WTC11 (cell line): ENCODE results near the gene HOXD8. TPM values are rescaled to one million over a fixed set of nuclear protein-coding genes. Genes with fewer than 3 reads are reported as not detected.

Source experiments
- ATAC-seq: fragments of 200-7000 bp; cut with Tn5 transposase; 2 replicates; pipeline ENCODE4 v1.10.0; 2021; ENCODE audit warnings: mild to moderate bottlenecking, moderate library complexity
- CTCF ChIA-PET: fragments of 300-600 bp; sonication (Branson Sonifier 250); formaldehyde crosslinking; loops from one replicate; lab custom pipeline; 2021; ENCODE audit warnings: antibody characterized with exemption; lab: Charles Lee
- POLR2A ChIA-PET: fragments of 350-600 bp; sonication (Branson Sonifier 250); formaldehyde crosslinking; loops from one replicate; lab custom pipeline; 2021; ENCODE audit warnings: antibody characterized with exemption; lab: Charles Lee
- DNase-seq: peaks from one replicate; pipeline ENCODE4 v3.0.0; 2021; ENCODE audit warnings: low spot score
- H3K27ac Mint-ChIP-seq: 2 replicates; pipeline ENCODE4 v1.8.0; 2021; ENCODE audit warnings: mixed read lengths
- H3K27me3 Mint-ChIP-seq: 2 replicates; pipeline ENCODE4 v1.8.0; 2021; ENCODE audit warnings: low read depth, mild to moderate bottlenecking, moderate library complexity, mixed read lengths
- H3K36me3 Mint-ChIP-seq: 2 replicates; pipeline ENCODE4 v1.8.0; 2021; ENCODE audit warnings: mixed read lengths
- H3K4me1 Mint-ChIP-seq: 2 replicates; pipeline ENCODE4 v1.8.0; 2022; ENCODE audit warnings: mixed read lengths
- H3K4me3 Mint-ChIP-seq: 2 replicates; pipeline ENCODE4 v1.8.0; 2021; ENCODE audit warnings: mild to moderate bottlenecking, moderate library complexity, mixed read lengths
- H3K9me3 Mint-ChIP-seq: 2 replicates; pipeline ENCODE4 v1.8.0; 2021; ENCODE audit warnings: mixed read lengths
- ETV6 ChIP-seq: sonication (generic); formaldehyde crosslinking; IDR thresholded peaks from 2 replicates; pipeline ENCODE4 v1.8.1; 2022; ENCODE audit warnings: mild to moderate bottlenecking, missing genetic modification reagents
- FOXJ3 ChIP-seq: sonication (generic); formaldehyde crosslinking; IDR thresholded peaks from 2 replicates; pipeline ENCODE4 v1.9.0; 2021; ENCODE audit warnings: missing genetic modification reagents, mild to moderate bottlenecking, borderline replicate concordance
- IRF2 ChIP-seq: sonication (generic); formaldehyde crosslinking; IDR thresholded peaks from 2 replicates; pipeline ENCODE4 v1.8.0; 2022; ENCODE audit warnings: low read depth, missing genetic modification reagents, borderline replicate concordance
- MXD4 ChIP-seq: fragments of 250-450 bp; sonication (Bioruptor Pico); IDR thresholded peaks from 2 replicates; pipeline ENCODE4 v1.8.0; 2021; ENCODE audit warnings: mild to moderate bottlenecking, moderate library complexity, borderline replicate concordance
- MYBL2 ChIP-seq: sonication (generic); formaldehyde crosslinking; IDR thresholded peaks from 2 replicates; pipeline ENCODE4 v1.8.1; 2023; ENCODE audit warnings: mild to moderate bottlenecking, moderate library complexity, missing genetic modification reagents
- SMAD3 ChIP-seq: sonication (generic); formaldehyde crosslinking; IDR thresholded peaks from 2 replicates; pipeline ENCODE4 v1.8.0; 2022; ENCODE audit warnings: missing genetic modification reagents, mild to moderate bottlenecking, borderline replicate concordance
- TEAD4 ChIP-seq: sonication (generic); formaldehyde crosslinking; IDR thresholded peaks from 2 replicates; pipeline ENCODE4 v1.8.0; 2022; ENCODE audit warnings: mild to moderate bottlenecking, missing genetic modification reagents
- TP53 ChIP-seq: sonication (generic); formaldehyde crosslinking; IDR thresholded peaks from 2 replicates; pipeline ENCODE4 v1.8.1; 2023; ENCODE audit warnings: mild to moderate bottlenecking, missing genetic modification reagents
- ZNF263 ChIP-seq: sonication (generic); formaldehyde crosslinking; IDR thresholded peaks from 2 replicates; pipeline ENCODE4 v1.8.1; 2022; ENCODE audit warnings: low read depth, mild to moderate bottlenecking, moderate library complexity, missing genetic modification reagents
- ZNF671 ChIP-seq: fragments of 250-450 bp; sonication (Bioruptor Pico); IDR thresholded peaks from 2 replicates; pipeline ENCODE4 v1.8.0; 2021; ENCODE audit warnings: mild to moderate bottlenecking
- total RNA-seq: library from RNA; stranded (reverse); gene quantifications from 3 replicates; pipeline ENCODE4 v1.2.3, GENCODE V29; 2021
- TF ChIP-seq, protein P1 (sequence below): sonication (generic); formaldehyde crosslinking; IDR thresholded peaks from 2 replicates; pipeline ENCODE4 v1.8.1; 2022; ENCODE audit warnings: low read depth, missing genetic modification reagents, borderline replicate concordance
- TF ChIP-seq, protein P2 (sequence below): sonication (generic); formaldehyde crosslinking; IDR thresholded peaks from 2 replicates; pipeline ENCODE4 v1.8.0; 2022; ENCODE audit warnings: mild to moderate bottlenecking, missing genetic modification reagents
- TF ChIP-seq, protein P3 (sequence below): sonication (generic); formaldehyde crosslinking; IDR thresholded peaks from 2 replicates; pipeline ENCODE4 v1.8.1; 2023; ENCODE audit warnings: mild to moderate bottlenecking, missing genetic modification reagents, borderline replicate concordance
- TF ChIP-seq, protein P4 (sequence below): fragments of 250-450 bp; sonication (Bioruptor Pico); IDR thresholded peaks from 2 replicates; pipeline ENCODE4 v1.9.0; 2021; ENCODE audit warnings: moderate library complexity, mild to moderate bottlenecking, inconsistent platforms, borderline replicate concordance
- TF ChIP-seq, protein P5 (sequence below): sonication (generic); formaldehyde crosslinking; IDR thresholded peaks from 2 replicates; pipeline ENCODE4 v1.8.0; 2022; ENCODE audit warnings: mild to moderate bottlenecking, missing genetic modification reagents
- TF ChIP-seq, protein P6 (sequence below): sonication (generic); formaldehyde crosslinking; IDR thresholded peaks from 2 replicates; pipeline ENCODE4 v1.8.0; 2022; ENCODE audit warnings: mild to moderate bottlenecking, missing genetic modification reagents
- TF ChIP-seq, protein P7 (sequence below): sonication (generic); formaldehyde crosslinking; IDR thresholded peaks from 2 replicates; pipeline ENCODE4 v1.8.0; 2022; ENCODE audit warnings: mild to moderate bottlenecking, missing genetic modification reagents
- TF ChIP-seq, protein P8 (sequence below): sonication (generic); formaldehyde crosslinking; IDR thresholded peaks from 2 replicates; pipeline ENCODE4 v1.8.0; 2023; ENCODE audit warnings: missing genetic modification reagents

The HOXD8 gene
- total RNA-seq, 1 experiment from 2014 or later, result not detected

DNA sequence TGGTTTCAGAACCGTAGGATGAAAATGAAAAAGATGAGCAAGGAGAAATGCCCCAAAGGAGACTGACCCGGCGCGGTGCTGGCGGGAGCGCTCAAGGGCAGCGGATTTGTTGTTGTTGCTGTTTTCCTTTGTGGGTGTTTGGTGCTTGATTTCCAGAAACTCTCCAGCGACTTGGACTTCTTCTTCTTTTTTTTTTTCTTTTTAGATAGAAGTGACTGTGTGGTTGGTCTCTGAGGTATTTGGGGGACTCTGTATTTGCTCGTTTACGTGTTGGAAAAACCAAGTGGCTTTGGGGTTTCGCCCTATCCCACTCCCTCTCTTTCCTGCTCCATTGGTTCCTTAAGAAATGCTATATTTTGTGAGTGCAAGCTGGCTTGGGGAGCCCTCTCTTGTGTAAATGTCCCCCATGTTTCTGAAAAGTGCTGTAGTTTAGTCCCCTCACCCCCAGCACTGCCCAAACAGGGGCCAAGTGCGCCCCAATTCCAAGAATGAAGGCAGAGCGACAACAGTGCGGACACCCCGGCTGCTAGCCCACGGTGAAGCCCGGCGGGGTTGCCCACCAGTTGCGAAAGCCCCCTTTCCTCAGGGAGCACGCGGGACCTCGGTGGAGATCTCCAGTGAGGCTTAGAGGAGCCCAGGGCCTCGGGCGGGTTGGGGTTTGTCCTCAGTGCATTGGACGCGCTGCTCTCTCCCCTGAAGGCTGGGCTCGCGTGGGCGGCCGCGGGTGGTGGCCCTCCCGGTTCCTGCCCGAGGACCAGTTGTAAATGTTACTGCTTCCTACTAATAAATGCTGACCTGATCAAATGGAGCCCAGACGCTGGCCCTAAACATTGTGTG lies 5.2 kb upstream of the HOXD8 start:
- Mint-ChIP-seq H3K9me3 (no peaks in the 10 kb centered on the region), H3K36me3 (peaks cover 2% of the 10 kb centered on the region; the same call in 1 of the 2 replicates), H3K4me1 (peaks cover 21% of the 10 kb centered on the region), H3K27ac (no peak overlapping the region), H3K27me3 (peaks cover 100% of the 10 kb centered on the region), H3K4me3 (peak overlapping the region; percentile 38; the same call in 1 of the 2 replicates)
- no peak for DNase-seq
- POLR2A ChIA-PET, result no interaction called here
- TF ChIP-seq, protein P1, sequence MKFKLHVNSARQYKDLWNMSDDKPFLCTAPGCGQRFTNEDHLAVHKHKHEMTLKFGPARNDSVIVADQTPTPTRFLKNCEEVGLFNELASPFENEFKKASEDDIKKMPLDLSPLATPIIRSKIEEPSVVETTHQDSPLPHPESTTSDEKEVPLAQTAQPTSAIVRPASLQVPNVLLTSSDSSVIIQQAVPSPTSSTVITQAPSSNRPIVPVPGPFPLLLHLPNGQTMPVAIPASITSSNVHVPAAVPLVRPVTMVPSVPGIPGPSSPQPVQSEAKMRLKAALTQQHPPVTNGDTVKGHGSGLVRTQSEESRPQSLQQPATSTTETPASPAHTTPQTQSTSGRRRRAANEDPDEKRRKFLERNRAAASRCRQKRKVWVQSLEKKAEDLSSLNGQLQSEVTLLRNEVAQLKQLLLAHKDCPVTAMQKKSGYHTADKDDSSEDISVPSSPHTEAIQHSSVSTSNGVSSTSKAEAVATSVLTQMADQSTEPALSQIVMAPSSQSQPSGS, result no peak
- TF ChIP-seq, protein P2, sequence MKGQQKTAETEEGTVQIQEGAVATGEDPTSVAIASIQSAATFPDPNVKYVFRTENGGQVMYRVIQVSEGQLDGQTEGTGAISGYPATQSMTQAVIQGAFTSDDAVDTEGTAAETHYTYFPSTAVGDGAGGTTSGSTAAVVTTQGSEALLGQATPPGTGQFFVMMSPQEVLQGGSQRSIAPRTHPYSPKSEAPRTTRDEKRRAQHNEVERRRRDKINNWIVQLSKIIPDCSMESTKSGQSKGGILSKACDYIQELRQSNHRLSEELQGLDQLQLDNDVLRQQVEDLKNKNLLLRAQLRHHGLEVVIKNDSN (CRISPR knock-in tag), result no peak
- no peak for TF ChIP-seq IRF2 (CRISPR knock-in tag)
- CTCF ChIA-PET, result no interaction called here
- no peak for ATAC-seq

DNA sequence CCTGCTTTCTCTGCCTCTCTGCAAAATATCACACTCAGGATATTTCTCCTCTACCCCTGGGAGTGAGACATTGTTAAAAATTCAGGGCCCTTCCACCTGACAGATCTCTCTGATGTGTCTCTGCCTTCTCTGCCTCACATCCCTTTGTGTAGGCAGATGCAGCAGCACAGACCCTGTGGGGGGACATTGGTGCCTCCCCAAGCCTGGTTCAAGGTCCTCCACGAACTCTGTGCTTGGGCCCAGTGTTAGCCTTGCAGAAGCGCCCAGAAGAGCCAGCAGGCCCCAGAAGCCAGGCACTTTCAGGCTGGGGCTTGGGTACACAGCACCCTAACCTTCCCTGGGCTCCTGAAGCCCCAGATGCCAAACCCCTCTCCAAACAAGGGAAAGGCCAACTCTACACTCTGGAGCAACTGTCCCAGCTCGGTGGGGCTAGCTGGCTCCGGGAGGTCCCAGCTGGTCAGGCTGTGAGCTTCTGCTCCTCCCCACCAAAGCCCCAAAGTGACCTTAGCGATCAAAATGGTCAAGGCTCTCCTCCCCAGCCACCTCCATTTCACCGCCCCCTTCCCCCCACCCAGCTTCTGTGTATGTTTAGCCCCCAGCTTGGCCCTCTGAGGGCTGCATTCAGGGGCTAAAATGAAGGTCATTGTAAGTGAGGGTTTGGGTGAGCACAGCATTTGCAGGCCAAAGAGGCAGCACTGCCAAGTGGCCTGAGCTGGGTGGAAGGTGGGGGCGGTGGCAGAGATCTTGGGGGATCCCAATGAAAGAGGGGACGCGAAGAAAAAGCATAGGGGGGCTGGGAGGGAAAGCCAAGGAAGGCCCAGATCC lies 4.3 kb upstream of the HOXD8 start:
- ATAC-seq (no peak), DNase-seq (no peak)
- no peaks in the 10 kb centered on the region for H3K9me3 Mint-ChIP-seq
- peaks cover 21% of the 10 kb centered on the region for H3K4me1 Mint-ChIP-seq
- H3K27me3 Mint-ChIP-seq, result peaks cover 98% of the 10 kb centered on the region
- TF ChIP-seq TEAD4 (CRISPR knock-in tag), result no peak
- TF ChIP-seq, protein P3, sequence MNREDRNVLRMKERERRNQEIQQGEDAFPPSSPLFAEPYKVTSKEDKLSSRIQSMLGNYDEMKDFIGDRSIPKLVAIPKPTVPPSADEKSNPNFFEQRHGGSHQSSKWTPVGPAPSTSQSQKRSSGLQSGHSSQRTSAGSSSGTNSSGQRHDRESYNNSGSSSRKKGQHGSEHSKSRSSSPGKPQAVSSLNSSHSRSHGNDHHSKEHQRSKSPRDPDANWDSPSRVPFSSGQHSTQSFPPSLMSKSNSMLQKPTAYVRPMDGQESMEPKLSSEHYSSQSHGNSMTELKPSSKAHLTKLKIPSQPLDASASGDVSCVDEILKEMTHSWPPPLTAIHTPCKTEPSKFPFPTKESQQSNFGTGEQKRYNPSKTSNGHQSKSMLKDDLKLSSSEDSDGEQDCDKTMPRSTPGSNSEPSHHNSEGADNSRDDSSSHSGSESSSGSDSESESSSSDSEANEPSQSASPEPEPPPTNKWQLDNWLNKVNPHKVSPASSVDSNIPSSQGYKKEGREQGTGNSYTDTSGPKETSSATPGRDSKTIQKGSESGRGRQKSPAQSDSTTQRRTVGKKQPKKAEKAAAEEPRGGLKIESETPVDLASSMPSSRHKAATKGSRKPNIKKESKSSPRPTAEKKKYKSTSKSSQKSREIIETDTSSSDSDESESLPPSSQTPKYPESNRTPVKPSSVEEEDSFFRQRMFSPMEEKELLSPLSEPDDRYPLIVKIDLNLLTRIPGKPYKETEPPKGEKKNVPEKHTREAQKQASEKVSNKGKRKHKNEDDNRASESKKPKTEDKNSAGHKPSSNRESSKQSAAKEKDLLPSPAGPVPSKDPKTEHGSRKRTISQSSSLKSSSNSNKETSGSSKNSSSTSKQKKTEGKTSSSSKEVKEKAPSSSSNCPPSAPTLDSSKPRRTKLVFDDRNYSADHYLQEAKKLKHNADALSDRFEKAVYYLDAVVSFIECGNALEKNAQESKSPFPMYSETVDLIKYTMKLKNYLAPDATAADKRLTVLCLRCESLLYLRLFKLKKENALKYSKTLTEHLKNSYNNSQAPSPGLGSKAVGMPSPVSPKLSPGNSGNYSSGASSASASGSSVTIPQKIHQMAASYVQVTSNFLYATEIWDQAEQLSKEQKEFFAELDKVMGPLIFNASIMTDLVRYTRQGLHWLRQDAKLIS, result no peak
- TF ChIP-seq, protein P4, sequence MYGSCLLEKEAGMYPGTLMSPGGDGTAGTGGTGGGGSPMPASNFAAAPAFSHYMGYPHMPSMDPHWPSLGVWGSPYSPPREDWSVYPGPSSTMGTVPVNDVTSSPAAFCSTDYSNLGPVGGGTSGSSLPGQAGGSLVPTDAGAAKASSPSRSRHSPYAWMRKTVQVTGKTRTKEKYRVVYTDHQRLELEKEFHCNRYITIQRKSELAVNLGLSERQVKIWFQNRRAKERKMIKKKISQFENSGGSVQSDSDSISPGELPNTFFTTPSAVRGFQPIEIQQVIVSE, result no peak
- TF ChIP-seq SMAD3 (CRISPR knock-in tag), result no peak
- TF ChIP-seq, protein P5, sequence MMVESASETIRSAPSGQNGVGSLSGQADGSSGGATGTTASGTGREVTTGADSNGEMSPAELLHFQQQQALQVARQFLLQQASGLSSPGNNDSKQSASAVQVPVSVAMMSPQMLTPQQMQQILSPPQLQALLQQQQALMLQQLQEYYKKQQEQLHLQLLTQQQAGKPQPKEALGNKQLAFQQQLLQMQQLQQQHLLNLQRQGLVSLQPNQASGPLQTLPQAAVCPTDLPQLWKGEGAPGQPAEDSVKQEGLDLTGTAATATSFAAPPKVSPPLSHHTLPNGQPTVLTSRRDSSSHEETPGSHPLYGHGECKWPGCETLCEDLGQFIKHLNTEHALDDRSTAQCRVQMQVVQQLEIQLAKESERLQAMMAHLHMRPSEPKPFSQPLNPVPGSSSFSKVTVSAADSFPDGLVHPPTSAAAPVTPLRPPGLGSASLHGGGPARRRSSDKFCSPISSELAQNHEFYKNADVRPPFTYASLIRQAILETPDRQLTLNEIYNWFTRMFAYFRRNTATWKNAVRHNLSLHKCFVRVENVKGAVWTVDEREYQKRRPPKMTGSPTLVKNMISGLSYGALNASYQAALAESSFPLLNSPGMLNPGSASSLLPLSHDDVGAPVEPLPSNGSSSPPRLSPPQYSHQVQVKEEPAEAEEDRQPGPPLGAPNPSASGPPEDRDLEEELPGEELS, result no peak
- TF ChIP-seq MXD4 (CRISPR knock-in tag), result no peak
- no peak for TF ChIP-seq FOXJ3 (CRISPR knock-in tag)
- no peak for TF ChIP-seq TP53 (CRISPR knock-in tag)
- TF ChIP-seq MYBL2 (CRISPR knock-in tag), result no peak
- TF ChIP-seq, protein P6, sequence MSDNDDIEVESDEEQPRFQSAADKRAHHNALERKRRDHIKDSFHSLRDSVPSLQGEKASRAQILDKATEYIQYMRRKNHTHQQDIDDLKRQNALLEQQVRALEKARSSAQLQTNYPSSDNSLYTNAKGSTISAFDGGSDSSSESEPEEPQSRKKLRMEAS (CRISPR knock-in tag), result no peak
- TF ChIP-seq ETV6 (CRISPR knock-in tag), result no peak
- no peak for TF ChIP-seq ZNF263 (CRISPR knock-in tag)
- TF ChIP-seq, protein P7, sequence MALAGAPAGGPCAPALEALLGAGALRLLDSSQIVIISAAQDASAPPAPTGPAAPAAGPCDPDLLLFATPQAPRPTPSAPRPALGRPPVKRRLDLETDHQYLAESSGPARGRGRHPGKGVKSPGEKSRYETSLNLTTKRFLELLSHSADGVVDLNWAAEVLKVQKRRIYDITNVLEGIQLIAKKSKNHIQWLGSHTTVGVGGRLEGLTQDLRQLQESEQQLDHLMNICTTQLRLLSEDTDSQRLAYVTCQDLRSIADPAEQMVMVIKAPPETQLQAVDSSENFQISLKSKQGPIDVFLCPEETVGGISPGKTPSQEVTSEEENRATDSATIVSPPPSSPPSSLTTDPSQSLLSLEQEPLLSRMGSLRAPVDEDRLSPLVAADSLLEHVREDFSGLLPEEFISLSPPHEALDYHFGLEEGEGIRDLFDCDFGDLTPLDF, result no peak
- TF ChIP-seq, protein P8, sequence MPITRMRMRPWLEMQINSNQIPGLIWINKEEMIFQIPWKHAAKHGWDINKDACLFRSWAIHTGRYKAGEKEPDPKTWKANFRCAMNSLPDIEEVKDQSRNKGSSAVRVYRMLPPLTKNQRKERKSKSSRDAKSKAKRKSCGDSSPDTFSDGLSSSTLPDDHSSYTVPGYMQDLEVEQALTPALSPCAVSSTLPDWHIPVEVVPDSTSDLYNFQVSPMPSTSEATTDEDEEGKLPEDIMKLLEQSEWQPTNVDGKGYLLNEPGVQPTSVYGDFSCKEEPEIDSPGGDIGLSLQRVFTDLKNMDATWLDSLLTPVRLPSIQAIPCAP (CRISPR knock-in tag), result no peak
- TF ChIP-seq ZNF671, result no peak
- no peak overlapping the region for H3K4me3 Mint-ChIP-seq
- H3K27ac Mint-ChIP-seq, result no peak overlapping the region
- POLR2A ChIA-PET, result interaction anchor here (0.7 kb wide), 1 partner anchor 512 kb away, joined by 6 read pairs; no protein-coding TSS in a partner anchor
- peaks cover 2% of the 10 kb centered on the region; the same call in 1 of the 2 replicates for H3K36me3 Mint-ChIP-seq
- CTCF ChIA-PET, result interaction anchor here (0.6 to 2.1 kb wide), 4 partner anchors 15 to 522 kb away, joined by 3 to 14 read pairs (median 4); no protein-coding TSS in a partner anchor
